Activated CD8-positive, alpha-beta memory T cell treated with anti-CD3 and anti-CD28 coated beads for 48 hours (primary cell): Measurements from ENCODE around the gene NOL9.

Source experiments
- DNase-seq, 3 experiments: peaks; one replicate each; pipeline ENCODE4 v3.0.0-alpha.2; 2020; ENCODE audit warnings: low read depth in 2 of 3, low spot score in 2 of 3

Gene NOL9

DNA sequence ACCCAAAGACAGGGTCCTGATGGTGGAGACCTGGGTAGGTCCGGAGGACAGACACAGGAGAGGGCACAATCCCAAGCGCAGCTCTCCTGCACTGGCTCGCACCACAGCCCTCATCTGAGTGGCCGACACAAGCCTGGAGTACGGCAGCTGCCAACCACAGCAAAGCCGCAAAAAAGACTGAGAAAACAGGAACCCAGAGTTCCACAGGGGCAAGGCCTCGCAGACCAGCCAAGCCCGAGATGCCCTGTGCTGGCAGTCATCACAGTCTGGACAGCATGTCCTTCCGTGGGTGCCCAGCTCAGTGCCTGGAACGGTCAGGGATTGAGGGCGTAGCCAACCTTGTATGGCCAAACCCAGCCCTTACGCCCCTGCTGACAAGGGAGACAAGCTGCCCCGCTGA lies 36.9 kb upstream of the NOL9 start:
- no peak for DNase-seq

DNA sequence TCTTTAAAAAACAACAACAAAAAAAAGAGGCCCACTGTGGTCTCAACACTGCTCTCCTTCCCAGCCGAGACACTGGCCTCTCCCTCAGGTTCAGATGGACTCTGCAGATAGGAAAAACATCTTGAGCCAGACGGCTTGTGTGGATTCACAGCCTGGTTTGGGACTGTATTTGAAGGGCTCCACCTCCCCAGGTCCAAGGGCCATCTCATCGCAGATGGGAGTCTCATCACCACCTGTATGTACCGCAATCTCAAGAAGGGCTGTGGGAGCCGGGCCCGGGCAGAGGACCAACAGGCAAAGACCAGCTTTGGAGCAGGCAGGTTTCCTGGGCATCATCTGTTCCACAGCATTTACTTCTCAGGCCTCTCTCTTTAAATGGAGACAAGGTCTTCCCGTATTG lies 35.7 kb upstream of the NOL9 start:
- no peak for DNase-seq

DNA sequence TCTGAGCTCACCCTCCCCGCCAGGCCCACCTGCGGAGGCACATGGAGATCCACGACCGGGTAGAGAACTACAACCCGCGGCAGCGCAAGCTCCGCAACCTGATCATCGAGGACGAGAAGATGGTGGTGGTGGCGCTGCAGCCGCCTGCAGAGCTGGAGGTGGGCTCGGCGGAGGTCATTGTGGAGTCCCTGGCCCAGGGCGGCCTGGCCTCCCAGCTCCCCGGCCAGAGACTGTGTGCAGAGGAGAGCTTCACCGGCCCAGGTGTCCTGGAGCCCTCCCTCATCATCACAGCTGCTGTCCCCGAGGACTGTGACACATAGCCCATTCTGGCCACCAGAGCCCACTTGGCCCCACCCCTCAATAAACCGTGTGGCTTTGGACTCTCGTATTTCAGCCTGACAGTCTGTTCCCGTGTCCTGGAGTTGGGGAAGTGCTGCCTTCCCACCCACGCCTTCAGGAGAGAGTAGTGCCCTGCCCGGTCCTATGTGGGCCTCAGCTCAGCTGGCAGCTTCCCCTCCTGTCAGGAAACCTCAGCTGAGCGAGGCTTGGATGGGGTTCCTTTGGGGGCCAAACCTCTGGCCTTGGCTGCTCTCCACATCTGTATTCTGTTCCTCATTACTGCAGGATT lies 34.7 kb upstream of the NOL9 start:
- DNase-seq, result no peak

DNA sequence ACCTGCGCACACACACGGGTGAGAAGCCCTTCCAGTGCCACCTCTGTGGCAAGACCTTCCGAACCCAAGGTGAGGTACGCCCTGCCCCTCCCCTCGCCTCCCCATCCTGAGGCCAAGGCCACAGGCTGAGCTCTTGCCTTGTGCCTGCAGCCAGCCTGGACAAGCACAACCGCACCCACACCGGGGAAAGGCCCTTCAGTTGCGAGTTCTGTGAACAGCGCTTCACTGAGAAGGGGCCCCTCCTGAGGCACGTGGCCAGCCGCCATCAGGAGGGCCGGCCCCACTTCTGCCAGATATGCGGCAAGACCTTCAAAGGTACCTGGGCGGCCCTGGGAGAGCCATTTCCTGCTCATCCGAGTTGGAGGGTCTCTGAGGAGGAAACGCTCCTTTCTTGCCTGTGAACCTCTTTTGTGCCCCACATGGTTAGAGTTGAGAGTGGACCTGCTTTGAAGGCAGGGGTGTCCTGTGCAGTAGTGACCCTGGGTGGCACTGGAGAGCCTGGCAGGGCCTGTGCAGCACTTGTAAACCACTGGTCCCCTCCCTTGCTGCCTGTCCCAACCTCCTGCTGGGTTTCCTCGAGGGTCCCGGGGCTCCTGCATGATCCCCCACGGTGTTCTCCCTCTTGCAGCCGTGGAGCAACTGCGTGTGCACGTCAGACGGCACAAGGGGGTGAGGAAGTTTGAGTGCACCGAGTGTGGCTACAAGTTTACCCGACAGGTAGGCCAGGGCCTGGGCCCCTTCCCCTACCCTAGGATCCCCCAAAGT lies 34.0 kb upstream of the NOL9 start:
- no peak for DNase-seq

DNA sequence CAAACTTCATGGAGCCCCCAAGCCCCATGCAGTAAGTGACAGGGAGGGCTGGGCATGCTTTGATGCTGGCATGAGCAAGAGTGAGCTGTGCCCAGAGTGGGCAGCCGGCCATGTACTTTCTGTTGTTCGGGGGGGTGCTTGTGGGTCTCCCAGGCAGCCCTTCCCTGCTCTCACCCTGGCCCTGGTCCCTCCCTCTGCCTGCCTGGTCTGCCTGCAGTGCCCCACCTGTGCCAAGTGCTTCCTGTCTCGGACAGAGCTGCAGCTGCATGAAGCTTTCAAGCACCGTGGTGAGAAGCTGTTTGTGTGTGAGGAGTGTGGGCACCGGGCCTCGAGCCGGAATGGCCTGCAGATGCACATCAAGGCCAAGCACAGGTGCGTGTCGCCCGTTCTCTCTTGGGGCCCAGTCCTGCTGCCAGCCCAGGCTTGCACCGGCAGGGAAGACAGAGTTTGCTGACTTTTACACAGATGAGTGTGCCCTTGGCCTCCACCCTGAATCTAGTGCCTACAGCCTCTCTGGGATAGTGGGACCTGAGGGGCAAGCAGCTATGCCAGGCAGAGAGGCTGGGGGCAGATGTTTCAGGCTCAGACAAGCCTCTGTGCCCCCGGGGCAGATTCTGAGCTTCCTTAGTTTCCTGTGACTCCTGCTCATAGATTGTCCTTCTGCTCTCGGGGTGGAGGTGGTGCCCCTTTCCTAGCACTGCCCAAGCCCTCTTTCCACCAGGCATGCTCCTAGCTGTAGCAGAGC lies 33.1 kb upstream of the NOL9 start:
- DNase-seq, result no peak

DNA sequence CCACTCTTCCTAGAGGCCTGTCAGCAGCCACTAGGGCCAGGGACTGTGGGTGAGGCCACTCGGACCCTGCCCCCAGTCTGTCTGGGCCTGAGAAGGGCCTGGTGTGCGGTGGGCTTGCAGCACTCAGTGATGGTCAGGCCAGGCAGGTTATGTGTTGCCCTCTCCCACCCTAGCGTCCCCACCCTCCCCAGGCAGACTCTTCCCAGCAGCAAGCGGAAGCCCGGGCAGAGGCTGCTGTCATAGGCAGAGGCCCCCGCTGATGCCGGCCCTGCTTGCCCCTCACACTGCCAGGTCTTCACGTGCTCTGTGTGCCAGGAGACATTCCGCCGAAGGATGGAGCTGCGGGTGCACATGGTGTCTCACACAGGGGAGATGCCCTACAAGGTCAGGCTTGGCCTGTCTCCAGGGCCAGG lies 32.1 kb upstream of the NOL9 start:
- no peak for DNase-seq

DNA sequence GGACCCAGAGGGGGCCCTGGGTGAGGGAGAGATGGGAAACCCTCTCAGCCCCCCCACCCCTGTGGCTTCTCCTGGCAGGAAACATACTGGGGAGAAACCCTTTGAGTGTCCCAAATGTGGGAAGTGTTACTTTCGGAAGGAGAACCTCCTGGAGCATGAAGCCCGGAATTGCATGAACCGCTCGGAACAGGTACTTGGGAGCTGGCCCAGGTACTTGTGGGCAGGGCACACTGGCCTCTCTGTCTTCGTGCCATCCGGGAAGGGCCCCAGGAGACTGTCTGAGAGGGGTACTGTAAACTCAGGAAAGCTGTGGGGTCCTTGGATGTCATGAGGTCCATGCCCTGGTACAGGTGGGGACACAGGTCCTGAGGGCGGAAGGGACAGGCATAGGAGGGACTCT lies 31.5 kb upstream of the NOL9 start:
- no peak for DNase-seq

DNA sequence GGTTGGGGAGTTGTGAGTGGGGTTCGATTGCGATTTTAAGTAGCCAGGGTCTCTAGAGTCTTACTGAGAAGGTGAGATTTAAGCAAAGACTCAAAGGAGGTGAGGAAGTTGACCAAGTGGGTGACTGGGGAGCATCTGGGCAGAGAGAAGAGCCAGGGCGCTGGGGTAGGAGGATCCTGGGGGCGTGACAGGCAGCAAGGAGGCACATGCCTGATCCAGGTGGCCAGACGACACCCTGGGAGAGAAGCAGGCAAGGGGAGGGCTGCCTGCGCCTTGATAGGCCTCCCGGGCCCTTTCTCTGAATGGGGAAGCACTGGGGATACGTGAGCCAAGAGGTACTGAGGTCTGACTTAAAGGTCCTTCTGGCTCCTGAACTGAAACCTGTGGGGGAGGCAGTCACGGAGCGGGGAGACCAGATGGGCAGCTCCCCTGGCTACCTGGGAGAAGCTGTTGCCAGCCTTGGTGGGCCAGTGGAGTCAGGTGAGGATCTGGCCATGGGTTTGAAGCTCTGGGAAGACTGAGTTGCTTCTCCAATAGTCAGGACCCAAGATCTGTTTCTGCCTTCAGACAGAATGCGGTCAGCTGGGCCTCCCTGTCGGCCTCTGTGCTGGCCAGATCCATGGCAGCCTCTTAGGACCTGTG lies 30.9 kb upstream of the NOL9 start:
- no peak for DNase-seq

DNA sequence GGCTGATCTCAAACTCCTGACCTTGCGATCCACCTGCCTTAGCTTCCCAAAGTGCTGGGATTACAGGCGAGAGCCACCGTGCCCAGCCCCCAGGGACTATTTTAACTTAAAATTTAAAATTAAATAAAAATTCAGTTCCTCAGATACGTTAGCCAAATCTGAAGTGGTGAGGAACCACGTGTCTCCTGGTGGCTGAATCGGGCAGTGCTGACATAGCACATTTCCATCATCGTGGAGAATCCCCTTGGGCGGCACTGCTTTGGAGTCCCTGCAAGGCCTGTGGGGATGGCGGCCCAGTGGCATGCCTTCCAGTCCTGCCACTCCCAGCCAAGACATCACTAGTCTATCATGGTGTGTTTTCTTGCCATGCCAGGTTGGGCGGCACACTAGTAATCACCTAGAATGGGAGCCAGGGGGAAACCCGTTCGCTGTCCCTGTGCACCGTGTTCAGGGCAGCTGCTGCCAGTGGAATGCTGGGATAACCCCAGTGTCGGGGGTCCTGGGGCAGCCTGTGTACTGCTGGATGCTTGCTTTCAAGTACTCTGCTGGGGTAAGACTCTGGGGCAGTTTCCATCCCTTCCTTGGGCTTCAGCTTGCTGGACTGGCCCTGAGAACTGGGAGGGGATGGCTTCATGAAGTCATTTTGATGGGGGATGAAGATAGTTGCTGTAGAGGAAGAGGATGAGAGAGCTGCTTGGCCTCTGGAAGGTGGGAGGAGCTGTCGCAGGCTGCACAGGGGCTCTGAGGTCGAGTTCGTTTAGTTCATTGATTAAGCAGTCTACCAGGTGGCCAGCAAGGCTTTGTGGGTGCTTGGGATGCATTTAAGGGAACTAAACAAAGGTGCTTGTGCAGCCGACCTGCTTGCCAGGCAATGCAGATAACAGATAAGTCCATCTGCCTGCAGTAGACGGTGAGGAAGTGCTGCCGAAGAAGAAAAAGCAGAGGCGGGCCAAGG lies 30.1 kb upstream of the NOL9 start:
- no peak for DNase-seq

DNA sequence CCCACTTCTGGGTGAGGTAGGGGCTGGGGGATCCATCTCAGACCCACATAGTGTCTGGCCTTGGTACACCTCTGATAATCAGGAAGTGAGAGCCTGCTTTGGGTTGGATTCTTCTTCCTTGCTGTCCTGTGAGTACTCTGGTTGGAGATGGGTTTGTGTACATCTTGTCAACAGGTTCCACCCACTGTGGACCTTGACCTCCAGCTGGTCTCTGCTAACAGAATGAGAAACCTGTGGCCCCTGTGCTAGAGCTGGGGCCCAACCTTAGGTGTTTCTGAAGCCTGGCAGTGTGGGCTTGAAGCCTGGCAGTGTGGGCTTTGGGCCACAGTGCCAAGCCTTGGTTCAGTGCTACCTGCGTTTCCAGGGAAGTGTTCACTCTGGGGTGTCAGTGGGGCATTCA lies 28.1 kb upstream of the NOL9 start:
- no peak for DNase-seq

DNA sequence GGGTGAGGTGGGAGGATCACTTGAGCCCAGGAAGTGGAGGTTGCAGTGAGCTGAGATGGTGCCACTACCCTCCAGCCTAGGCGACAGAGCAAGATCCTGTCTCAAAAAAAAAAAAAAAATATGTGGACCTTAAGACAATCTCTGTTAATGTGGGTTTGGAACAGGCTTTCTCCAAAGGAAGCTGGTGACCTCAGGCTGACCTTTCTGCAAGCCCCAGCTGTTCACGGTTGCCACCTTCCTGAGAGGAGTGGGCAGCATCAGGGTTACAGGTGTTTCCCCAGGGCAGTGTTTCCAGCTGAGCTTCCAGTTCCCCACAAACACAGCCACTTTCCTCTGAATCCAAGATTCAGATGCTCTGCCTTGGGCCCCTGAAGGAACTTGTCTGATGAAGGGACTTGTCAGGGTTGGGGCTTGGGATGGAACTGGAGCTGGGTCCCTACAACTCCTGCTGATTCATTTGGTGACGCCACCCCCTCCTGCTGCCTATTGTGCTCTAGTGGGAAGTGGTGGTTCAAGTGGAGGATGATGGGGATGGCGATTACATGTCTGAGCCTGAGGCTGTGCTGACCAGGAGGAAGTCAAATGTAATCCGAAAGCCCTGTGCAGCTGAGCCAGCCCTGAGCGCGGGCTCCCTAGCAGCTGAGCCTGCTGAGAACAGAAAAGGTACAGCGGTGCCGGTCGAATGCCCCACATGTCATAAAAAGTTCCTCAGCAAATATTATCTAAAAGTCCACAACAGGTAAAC lies 27.4 kb upstream of the NOL9 start:
- DNase-seq, result no peak

DNA sequence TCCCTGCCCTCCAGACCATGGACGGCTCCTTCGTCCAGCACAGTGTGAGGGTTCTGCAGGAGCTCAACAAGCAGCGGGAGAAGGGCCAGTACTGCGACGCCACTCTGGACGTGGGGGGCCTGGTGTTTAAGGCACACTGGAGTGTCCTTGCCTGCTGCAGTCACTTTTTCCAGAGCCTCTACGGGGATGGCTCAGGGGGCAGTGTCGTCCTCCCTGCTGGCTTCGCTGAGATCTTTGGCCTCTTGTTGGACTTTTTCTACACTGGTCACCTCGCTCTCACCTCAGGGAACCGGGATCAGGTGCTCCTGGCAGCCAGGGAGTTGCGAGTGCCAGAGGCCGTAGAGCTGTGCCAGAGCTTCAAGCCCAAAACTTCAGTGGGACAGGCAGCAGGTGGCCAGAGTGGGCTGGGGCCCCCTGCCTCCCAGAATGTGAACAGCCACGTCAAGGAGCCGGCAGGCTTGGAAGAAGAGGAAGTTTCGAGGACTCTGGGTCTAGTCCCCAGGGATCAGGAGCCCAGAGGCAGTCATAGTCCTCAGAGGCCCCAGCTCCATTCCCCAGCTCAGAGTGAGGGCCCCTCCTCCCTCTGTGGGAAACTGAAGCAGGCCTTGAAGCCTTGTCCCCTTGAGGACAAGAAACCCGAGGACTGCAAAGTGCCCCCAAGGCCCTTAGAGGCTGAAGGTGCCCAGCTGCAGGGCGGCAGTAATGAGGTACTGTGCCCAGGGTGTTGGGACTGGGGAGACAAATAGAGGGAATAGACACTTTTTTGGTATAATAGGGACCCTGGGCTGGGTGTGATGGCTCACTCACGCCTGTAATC lies 26.5 kb upstream of the NOL9 start:
- DNase-seq, result no peak

DNA sequence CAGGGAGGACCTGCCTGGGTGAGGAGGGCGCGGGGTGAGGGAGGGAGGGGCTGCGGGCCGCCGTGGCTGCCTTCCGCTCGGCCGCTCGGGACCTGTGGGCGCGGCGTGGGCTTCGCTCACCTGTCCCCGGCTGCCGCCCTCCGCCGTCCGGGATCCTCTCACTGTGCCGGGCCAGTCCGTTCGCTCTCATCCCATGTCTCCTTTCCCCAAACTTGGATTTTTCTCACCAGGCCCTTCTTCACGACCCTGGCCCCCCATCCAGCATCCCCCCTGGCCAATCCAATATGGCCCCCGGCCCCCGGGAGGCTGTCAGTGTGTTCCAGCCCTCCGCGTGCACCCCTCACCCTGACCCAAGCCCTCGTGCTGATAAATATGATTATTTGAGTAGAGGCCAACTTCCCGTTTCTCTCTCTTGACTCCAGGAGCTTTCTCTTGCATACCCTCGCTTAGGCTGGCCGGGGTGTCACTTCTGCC lies 25.8 kb upstream of the NOL9 start:
- DNase-seq, result no peak

DNA sequence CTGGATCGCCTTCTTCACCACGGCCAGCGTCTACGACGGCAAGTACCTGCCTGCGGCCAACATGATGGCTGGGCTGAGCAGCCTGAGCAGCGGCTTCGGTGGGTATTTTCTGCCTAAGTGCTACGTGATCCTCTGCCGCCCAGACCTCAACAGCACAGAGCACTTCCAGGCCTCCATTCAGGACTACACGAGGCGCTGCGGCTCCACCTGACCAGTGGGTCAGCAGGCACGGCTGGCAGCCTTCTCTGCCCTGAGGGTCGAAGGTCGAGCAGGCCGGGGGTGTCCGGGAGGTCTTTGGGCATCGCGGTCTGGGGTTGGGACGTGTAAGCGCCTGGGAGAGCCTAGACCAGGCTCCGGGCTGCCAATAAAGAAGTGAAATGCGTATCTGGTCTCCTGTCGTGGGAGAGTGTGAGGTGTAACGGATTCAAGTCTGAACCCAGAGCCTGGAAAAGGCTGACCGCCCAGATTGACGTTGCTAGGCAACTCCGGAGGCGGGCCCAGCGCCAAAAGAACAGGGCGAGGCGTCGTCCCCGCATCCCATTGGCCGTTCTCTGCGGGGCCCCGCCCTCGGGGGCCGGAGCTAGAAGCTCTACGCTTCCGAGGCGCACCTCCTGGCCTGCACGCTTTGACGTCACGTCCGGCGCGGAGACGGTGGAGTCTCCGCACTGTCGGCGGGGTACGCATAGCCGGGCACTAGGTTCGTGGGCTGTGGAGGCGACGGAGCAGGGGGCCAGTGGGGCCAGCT lies 25.2 kb upstream of the NOL9 start, which contains the start of gene ZBTB48:
TSS of gene ZBTB48 (plus strand) at position 621 of the 745 bp plus-strand sequence. CDS start 616 bp downstream, outside the sequence.
- DNase-seq, result peak; percentile 85 to 98 (median 89)

DNA sequence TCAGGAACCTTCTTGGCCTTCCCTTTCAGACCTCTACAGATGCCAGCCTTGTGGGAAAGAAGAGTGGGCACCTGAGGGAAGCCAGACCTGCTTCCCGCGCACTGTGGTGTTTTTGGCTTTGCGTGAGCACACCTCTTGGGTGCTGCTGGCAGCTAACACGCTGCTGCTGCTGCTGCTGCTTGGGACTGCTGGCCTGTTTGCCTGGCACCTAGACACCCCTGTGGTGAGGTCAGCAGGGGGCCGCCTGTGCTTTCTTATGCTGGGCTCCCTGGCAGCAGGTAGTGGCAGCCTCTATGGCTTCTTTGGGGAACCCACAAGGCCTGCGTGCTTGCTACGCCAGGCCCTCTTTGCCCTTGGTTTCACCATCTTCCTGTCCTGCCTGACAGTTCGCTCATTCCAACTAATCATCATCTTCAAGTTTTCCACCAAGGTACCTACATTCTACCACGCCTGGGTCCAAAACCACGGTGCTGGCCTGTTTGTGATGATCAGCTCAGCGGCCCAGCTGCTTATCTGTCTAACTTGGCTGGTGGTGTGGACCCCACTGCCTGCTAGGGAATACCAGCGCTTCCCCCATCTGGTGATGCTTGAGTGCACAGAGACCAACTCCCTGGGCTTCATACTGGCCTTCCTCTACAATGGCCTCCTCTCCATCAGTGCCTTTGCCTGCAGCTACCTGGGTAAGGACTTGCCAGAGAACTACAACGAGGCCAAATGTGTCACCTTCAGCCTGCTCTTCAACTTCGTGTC lies 24.5 kb upstream of the NOL9 start:
- DNase-seq, result no peak

DNA sequence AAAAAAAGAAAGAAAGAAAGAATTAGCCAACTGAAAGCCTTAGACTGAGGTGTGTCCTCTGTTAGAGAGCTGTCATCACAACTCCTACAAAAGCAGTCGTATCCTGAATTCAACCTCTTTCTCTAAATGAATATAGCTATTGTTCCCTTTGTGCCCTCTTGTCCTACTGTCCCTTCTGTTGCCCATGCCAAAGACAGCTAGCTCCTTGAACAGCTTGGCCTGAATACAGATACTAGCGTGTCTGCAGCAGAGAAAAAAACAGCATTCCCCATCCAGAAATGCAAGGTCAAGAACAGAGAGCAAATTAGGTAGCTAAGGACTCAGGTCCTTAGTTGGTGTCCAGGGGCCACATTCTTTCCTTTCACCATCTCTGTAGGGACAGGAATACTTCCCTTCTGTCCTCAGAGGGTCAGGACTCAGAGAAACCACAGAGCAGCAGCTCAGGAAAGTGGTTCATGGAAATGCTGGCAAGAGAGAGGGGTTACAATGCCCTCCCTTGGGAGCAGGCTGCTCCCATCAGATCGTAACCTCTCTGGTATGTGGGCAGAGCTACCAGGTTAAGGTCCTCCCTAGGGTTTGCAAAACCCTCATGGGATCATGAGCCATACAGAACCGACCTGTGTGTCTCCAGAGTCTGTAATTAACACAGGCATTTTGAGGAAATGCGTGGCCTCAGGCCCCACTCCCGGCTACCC lies 23.7 kb upstream of the NOL9 start:
- no peak for DNase-seq

DNA sequence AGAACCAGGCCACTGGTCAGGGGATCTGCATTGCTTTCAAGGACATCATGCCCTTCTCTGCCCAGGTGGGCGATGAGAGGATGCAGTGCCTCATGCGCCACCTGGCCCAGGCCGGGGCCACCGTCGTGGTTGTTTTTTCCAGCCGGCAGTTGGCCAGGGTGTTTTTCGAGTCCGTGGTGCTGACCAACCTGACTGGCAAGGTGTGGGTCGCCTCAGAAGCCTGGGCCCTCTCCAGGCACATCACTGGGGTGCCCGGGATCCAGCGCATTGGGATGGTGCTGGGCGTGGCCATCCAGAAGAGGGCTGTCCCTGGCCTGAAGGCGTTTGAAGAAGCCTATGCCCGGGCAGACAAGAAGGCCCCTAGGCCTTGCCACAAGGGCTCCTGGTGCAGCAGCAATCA lies 20.5 kb upstream of the NOL9 start:
- no peak for DNase-seq
